GM12878 (cell line): Measurements from ENCODE around the gene KRTAP10-8.

Experiments
- CTCF ChIP-seq, 3 experiments: IDR thresholded peaks in 2 of 3; conservative IDR thresholded peaks in 1 of 3; 2 replicates each; pipeline ENCODE4 v1.5.1; 2011; ENCODE audit warnings: low read depth in 3 of 3, low read length in 3 of 3, mild to moderate bottlenecking in 3 of 3, control low read depth in 2 of 3, moderate library complexity in 2 of 3, inconsistent platforms in 1 of 3, mixed read lengths in 1 of 3; ENCODE audit not compliant: control insufficient read depth in 2 of 3, insufficient read depth in 1 of 3; ENCODE audit errors: extremely low read depth in 1 of 3
- HCFC1 ChIP-seq: fragments of 150-350 bp; IDR thresholded peaks from 2 replicates; pipeline ENCODE4 v1.6.1; 2014; ENCODE audit warnings: low read length
- MXI1 ChIP-seq: fragments of 150-350 bp; IDR thresholded peaks from 2 replicates; pipeline ENCODE4 v1.6.1; 2011; ENCODE audit warnings: low read depth, mild to moderate bottlenecking, inconsistent platforms, low read length, improper control_type of control experiment

GRCh38 chr21:44578371-44579055 lies 33.4 kb upstream of the KRTAP10-8 start:
- TF ChIP-seq MXI1 (no peak), CTCF (IDR thresholded peaks at IDR 0.05 in 2 of 3, conservative IDR thresholded peaks at IDR 0.05 in 1 of 3; ENCODE audit: control insufficient read depth in 2 of 3, extremely low read depth in 1 of 3, insufficient read depth in 1 of 3, low read depth in 3 of 3, low read length in 3 of 3) (no peak), HCFC1 (no peak)
